Measurements from ENCODE around the gene ATP2B1. TPM values are rescaled to one million over a fixed set of nuclear protein-coding genes. Genes with fewer than 3 reads are reported as not detected.

Gene ATP2B1
- total and polyA plus RNA-seq, 4 donors = 8.5 to 120 (median 24.5) TPM

DNA sequence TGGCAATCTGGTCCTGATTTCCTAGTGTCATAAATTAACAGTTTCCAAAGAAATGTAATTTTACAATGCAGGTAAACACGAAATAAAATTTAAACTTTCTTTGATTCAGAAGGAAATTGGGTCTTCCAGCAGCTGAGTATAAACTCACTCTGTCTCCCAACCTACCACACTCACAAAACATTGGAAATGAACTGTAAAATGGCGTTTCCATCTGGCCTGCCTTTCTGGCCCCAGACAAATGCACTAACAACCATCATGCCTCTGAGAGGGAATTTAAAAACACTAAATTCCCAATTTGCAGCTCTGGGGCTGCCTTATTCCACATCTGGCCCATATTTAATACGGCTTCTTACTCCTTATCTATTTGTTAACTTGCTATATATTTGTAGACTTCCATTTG, 19.3 kb downstream of the ATP2B1 start:
- H3K27me3 ChIP-seq (ENCODE audit: control insufficient read depth in 3 of 3, insufficient read depth in 3 of 3, low read length in 2 of 3) = no peaks in the 10 kb centered on the region
- ATAC-seq (ENCODE audit: insufficient read depth, low FRiP score) = no peak
- H3K27ac ChIP-seq (ENCODE audit: low read depth in 1 of 2, low read length in 1 of 2) = no peak overlapping the region
- peaks cover 0 to 59% (median 10%) of the 10 kb centered on the region in 5 donors for H3K4me1 ChIP-seq (ENCODE audit: control insufficient read depth in 5 of 5, insufficient read depth in 5 of 5, low read length in 5 of 5)
- no peak overlapping the region for H3K4me3 ChIP-seq
- no peak overlapping the region for H3K9ac ChIP-seq (ENCODE audit: insufficient read depth in 1 of 2, low read length in 2 of 2)
- WGBS, 2 donors = 87 to 92% methylated on average over 3 of the region's 3 CpGs
- no peak for TF ChIP-seq CTCF (IDR thresholded peaks at IDR 0.05; ENCODE audit: control extremely low read depth, extremely low read depth)
- no peaks in the 10 kb centered on the region for H3K9me3 ChIP-seq (ENCODE audit: control insufficient read depth in 4 of 4, insufficient read depth in 3 of 4, low read length in 3 of 4)
- peak; percentile 25 to 79 (median 68) for DNase-seq
- H3K36me3 ChIP-seq (ENCODE audit: control insufficient read depth in 4 of 4, insufficient read depth in 4 of 4, low read length in 4 of 4) = no peaks in the 10 kb centered on the region

DNA sequence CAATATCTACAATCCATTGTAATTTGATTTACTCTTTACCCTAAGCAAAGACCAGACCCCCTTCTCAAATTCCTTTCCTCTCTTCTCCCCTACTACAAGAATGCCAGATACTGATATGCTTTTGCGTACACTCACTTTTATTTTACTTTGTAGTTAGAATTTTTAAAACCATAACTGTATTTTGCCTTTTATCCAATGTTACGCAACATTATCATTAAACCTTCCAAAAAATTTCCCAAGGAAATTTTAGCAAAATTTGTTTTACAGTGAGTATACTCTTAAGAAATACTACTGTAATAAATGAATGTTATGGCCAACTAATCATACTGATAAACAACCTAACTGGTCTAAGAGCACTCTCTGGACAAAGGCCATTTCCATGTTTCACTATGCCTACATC, 22.3 kb downstream of the ATP2B1 start:
- H3K4me1 ChIP-seq (ENCODE audit: control insufficient read depth in 5 of 5, insufficient read depth in 5 of 5, low read length in 5 of 5) = peaks cover 0 to 36% (median 3%) of the 10 kb centered on the region in 5 donors
- H3K9ac ChIP-seq (ENCODE audit: insufficient read depth in 1 of 2, low read length in 2 of 2) = no peak overlapping the region
- peaks cover 0 to 5% (median 0%) of the 10 kb centered on the region in 4 donors for H3K36me3 ChIP-seq (ENCODE audit: control insufficient read depth in 4 of 4, insufficient read depth in 4 of 4, low read length in 4 of 4)
- TF ChIP-seq CTCF (IDR thresholded peaks at IDR 0.05; ENCODE audit: control extremely low read depth, extremely low read depth) = no peak
- peaks cover 0 to 6% (median 2%) of the 10 kb centered on the region in 4 donors for H3K9me3 ChIP-seq (ENCODE audit: control insufficient read depth in 4 of 4, insufficient read depth in 3 of 4, low read length in 3 of 4)
- no peak overlapping the region for H3K27ac ChIP-seq (ENCODE audit: low read depth in 1 of 2, low read length in 1 of 2)
- DNase-seq (no peak), ATAC-seq (ENCODE audit: insufficient read depth, low FRiP score) (no peak)
- H3K4me3 ChIP-seq = no peak overlapping the region
- no peaks in the 10 kb centered on the region for H3K27me3 ChIP-seq (ENCODE audit: control insufficient read depth in 3 of 3, insufficient read depth in 3 of 3, low read length in 2 of 3)
- WGBS, 2 donors = 86 to 89% methylated on average over 2 of the region's 2 CpGs

GRCh38 chr12:89685363-89685972, 23.2 kb downstream of the ATP2B1 start:
- no peak overlapping the region for H3K4me3 ChIP-seq
- ATAC-seq (ENCODE audit: insufficient read depth, low FRiP score) (no peak), DNase-seq (peak in 2 of 3 donors; percentile 23 to 46)

More at GRCh38 chr12:89685363-89685972, 23.2 kb downstream of the ATP2B1 start:
- Histone ChIP-seq H3K9me3 (ENCODE audit: control insufficient read depth in 4 of 4, insufficient read depth in 3 of 4, low read length in 3 of 4) (peaks cover 0 to 7% (median 2%) of the 10 kb centered on the region in 4 donors), H3K36me3 (ENCODE audit: control insufficient read depth in 4 of 4, insufficient read depth in 4 of 4, low read length in 4 of 4) (peaks cover 0 to 5% (median 0%) of the 10 kb centered on the region in 4 donors), H3K27ac (ENCODE audit: low read depth in 1 of 2, low read length in 1 of 2) (no peak overlapping the region), H3K4me1 (ENCODE audit: control insufficient read depth in 5 of 5, insufficient read depth in 5 of 5, low read length in 5 of 5) (peaks cover 0 to 28% (median 3%) of the 10 kb centered on the region in 5 donors), H3K9ac (ENCODE audit: insufficient read depth in 1 of 2, low read length in 2 of 2) (no peak overlapping the region), H3K27me3 (ENCODE audit: control insufficient read depth in 3 of 3, insufficient read depth in 3 of 3, low read length in 2 of 3) (no peaks in the 10 kb centered on the region)
- no peak for TF ChIP-seq CTCF (IDR thresholded peaks at IDR 0.05; ENCODE audit: control extremely low read depth, extremely low read depth)

Measured in lung (tissue), 12 donors.